ENCODE measurements around the gene LIPK. TPM values are rescaled to one million over a fixed set of nuclear protein-coding genes. Genes with fewer than 3 reads are reported as not detected.

LIPK gene
- polyA plus RNA-seq, 1 of the 3 experiments (the other 2 are of a cell fraction) = not detected

GRCh38 chr10:88756660-88757059 lies 50.6 kb downstream of the LIPK start:
- whole genome bisulfite sequencing (ENCODE audit: low lambda C conversion rate) = 44% methylated on average over 1 of the region's 1 CpG
- ChIA-PET CTCF (no interaction called here), POLR2A (no interaction called here)
- Histone ChIP-seq H3K79me2 (ENCODE audit: insufficient read depth) (no peaks in the 10 kb centered on the region), H3K9ac (no peak overlapping the region), H3K4me2 (no peak overlapping the region), H3K4me3 (ENCODE audit: low read depth in 2 of 2, low read length in 1 of 2) (no peak overlapping the region), H3K4me1 (ENCODE audit: control insufficient read depth in 1 of 2, insufficient read depth in 2 of 2, low read depth in 1 of 2, low read length in 1 of 2) (peaks cover 0 to 7% of the 10 kb centered on the region in 2 experiments; a peak in 2 of 4 replicates), H3K9me3 (no peaks in the 10 kb centered on the region), H3K27me3 (ENCODE audit: insufficient read depth) (no peaks in the 10 kb centered on the region), H2AFZ (ENCODE audit: low read depth) (no peak overlapping the region), H3K27ac (ENCODE audit: low read depth in 2 of 2, low read length in 1 of 2) (no peak overlapping the region), H3K9me2 (no peaks in the 10 kb centered on the region), H3K36me3 (replicated peaks in 1 of 2; ENCODE audit: control insufficient read depth in 1 of 2, insufficient read depth in 2 of 2, low read length in 1 of 2) (no peaks in the 10 kb centered on the region), H3F3A (replicated peaks; ENCODE audit: insufficient read depth) (peaks cover 13% of the 10 kb centered on the region), H4K20me1 (ENCODE audit: insufficient read depth) (no peaks in the 10 kb centered on the region)
- TF ChIP-seq FOXJ3 (CRISPR knock-in tag; IDR thresholded peaks at IDR 0.05) (no peak), ELF1 (IDR thresholded peaks at IDR 0.05) (no peak), MXI1 (IDR thresholded peaks at IDR 0.05; ENCODE audit: low read depth, low read length) (no peak), NFIC (IDR thresholded peaks at IDR 0.05; ENCODE audit: borderline replicate concordance) (no peak)
- DNase-seq = no peak

GRCh38 chr10:88759366-88760101 lies 53.5 kb downstream of the LIPK start, which contains the start of gene LIPN:
Gene LIPN (plus strand): TSS chr10:88760020. CDS start chr10:88761406, 1,386 bp downstream.
- H3K27ac ChIP-seq (ENCODE audit: low read depth in 2 of 2, low read length in 1 of 2) = no peak within 1 kb of the TSS
- no peaks in the 10 kb centered on the region for H3K9me2 ChIP-seq
- H3K4me3 ChIP-seq (ENCODE audit: low read depth in 2 of 2, low read length in 1 of 2) = no peak within 1 kb of the TSS
- H3F3A ChIP-seq (replicated peaks; ENCODE audit: insufficient read depth) = peaks cover 9% of the 10 kb centered on the region
- H4K20me1 ChIP-seq (ENCODE audit: insufficient read depth) = no peaks in the 10 kb centered on the region
- DNase-seq = no peak
- CTCF ChIA-PET = no interaction called here
- no peaks in the 10 kb centered on the region for H3K27me3 ChIP-seq (ENCODE audit: insufficient read depth)
- H3K4me2 ChIP-seq = no peak within 1 kb of the TSS
- POLR2A ChIA-PET = no interaction called here
- no peak within 1 kb of the TSS for H3K9ac ChIP-seq
- WGBS (ENCODE audit: low lambda C conversion rate) = 74% methylated on average over 7 of the region's 7 CpGs
- H3K36me3 ChIP-seq (replicated peaks in 1 of 2; ENCODE audit: control insufficient read depth in 1 of 2, insufficient read depth in 2 of 2, low read length in 1 of 2) = no peaks in the 10 kb centered on the region
- H3K79me2 ChIP-seq (ENCODE audit: insufficient read depth) = no peaks in the 10 kb centered on the region
- peaks cover 0 to 3% of the 10 kb centered on the region in 2 experiments; a peak in 1 of 4 replicates for H3K4me1 ChIP-seq (ENCODE audit: control insufficient read depth in 1 of 2, insufficient read depth in 2 of 2, low read depth in 1 of 2, low read length in 1 of 2)
- H2AFZ ChIP-seq (ENCODE audit: low read depth) = no peak within 1 kb of the TSS
- H3K9me3 ChIP-seq = no peaks in the 10 kb centered on the region
- TF ChIP-seq CTCF (IDR thresholded peaks at IDR 0.05) (no peak), EZH2phosphoT487 (IDR thresholded peaks at IDR 0.05; ENCODE audit: borderline replicate concordance, low read depth) (no peak), RXRA (IDR thresholded peaks at IDR 0.05; ENCODE audit: borderline replicate concordance, low read depth) (no peak), REST (IDR thresholded peaks at IDR 0.05; ENCODE audit: low read depth, low read length) (no peak), RAD21 (IDR thresholded peaks at IDR 0.05; ENCODE audit: low read length) (no peak), RFX5 (IDR thresholded peaks at IDR 0.05; ENCODE audit: low read length) (no peak), YY1 (IDR thresholded peaks at IDR 0.05; ENCODE audit: low read depth) (no peak), JUND (IDR thresholded peaks at IDR 0.05) (no peak), FOXJ3 (CRISPR knock-in tag; IDR thresholded peaks at IDR 0.05) (no peak), USF1 (IDR thresholded peaks at IDR 0.05; ENCODE audit: borderline replicate concordance, low read depth) (no peak), EP300 (IDR thresholded peaks at IDR 0.05; ENCODE audit: borderline replicate concordance in 1 of 2, low read depth in 1 of 2, low read length in 1 of 2) (no peak), TAF1 (IDR thresholded peaks at IDR 0.05; ENCODE audit: borderline replicate concordance, low read depth, low read length) (no peak), RCOR1 (IDR thresholded peaks at IDR 0.05; ENCODE audit: low read length) (no peak), FOXM1 (IDR thresholded peaks at IDR 0.05; ENCODE audit: low read depth) (no peak)
